KMS-11 (cell line): ENCODE results near the gene MTNR1B.

Experiments
- H2AFZ ChIP-seq: fragments of 200-600 bp; sonication (generic); 2 replicates; pipeline ENCODE4 v1.6.1; 2016; ENCODE audit warnings: antibody characterized with exemption, mixed run types, low read depth
- H3K27ac ChIP-seq: fragments of 200-600 bp; sonication (generic); 2 replicates; pipeline ENCODE4 v1.6.1; 2016; ENCODE audit warnings: mild to moderate bottlenecking, mixed run types
- H3K27me3 ChIP-seq: fragments of 200-600 bp; sonication (generic); 2 replicates; pipeline ENCODE4 v1.6.1; 2017; ENCODE audit warnings: mild to moderate bottlenecking, low read depth, mixed run types, moderate library complexity; ENCODE audit not compliant: insufficient read depth
- H3K36me3 ChIP-seq: fragments of 200-600 bp; sonication (generic); 2 replicates; pipeline ENCODE4 v1.6.1; 2017; ENCODE audit warnings: mild to moderate bottlenecking, mixed run types; ENCODE audit not compliant: insufficient read depth
- H3K4me1 ChIP-seq: fragments of 200-600 bp; sonication (generic); 2 replicates; pipeline ENCODE4 v1.6.1; 2016; ENCODE audit warnings: mild to moderate bottlenecking, low read depth, mixed run types; ENCODE audit not compliant: poor library complexity, severe bottlenecking
- H3K4me2 ChIP-seq: fragments of 200-600 bp; sonication (generic); 2 replicates; pipeline ENCODE4 v1.7.0; 2016; ENCODE audit warnings: mild to moderate bottlenecking, mixed run types
- H3K4me3 ChIP-seq: fragments of 200-600 bp; sonication (generic); IDR thresholded peaks from 2 replicates; pipeline ENCODE4 v1.6.1; 2017; ENCODE audit warnings: low read depth, low read length, mixed read lengths; ENCODE audit not compliant: insufficient read depth
- H3K79me2 ChIP-seq: fragments of 200-600 bp; sonication (generic); 2 replicates; pipeline ENCODE4 v1.6.1; 2016; ENCODE audit warnings: low read depth, mixed run types; ENCODE audit not compliant: insufficient read depth
- H3K9ac ChIP-seq: fragments of 200-600 bp; sonication (generic); 2 replicates; pipeline ENCODE4 v1.6.1; 2016; ENCODE audit warnings: mild to moderate bottlenecking, mixed run types
- H4K20me1 ChIP-seq: fragments of 200-600 bp; sonication (generic); 2 replicates; pipeline ENCODE4 v1.6.1; 2016; ENCODE audit warnings: mild to moderate bottlenecking, mixed run types; ENCODE audit not compliant: insufficient read depth
- TF ChIP-seq, protein P1 (sequence below): fragments of 200-600 bp; sonication (generic); conservative IDR thresholded peaks from 2 replicates; pipeline ENCODE4 v1.6.1; 2017; ENCODE audit warnings: low read depth, mild to moderate bottlenecking, antibody characterized with exemption, low read length, moderate library complexity, mixed read lengths

Gene MTNR1B

DNA sequence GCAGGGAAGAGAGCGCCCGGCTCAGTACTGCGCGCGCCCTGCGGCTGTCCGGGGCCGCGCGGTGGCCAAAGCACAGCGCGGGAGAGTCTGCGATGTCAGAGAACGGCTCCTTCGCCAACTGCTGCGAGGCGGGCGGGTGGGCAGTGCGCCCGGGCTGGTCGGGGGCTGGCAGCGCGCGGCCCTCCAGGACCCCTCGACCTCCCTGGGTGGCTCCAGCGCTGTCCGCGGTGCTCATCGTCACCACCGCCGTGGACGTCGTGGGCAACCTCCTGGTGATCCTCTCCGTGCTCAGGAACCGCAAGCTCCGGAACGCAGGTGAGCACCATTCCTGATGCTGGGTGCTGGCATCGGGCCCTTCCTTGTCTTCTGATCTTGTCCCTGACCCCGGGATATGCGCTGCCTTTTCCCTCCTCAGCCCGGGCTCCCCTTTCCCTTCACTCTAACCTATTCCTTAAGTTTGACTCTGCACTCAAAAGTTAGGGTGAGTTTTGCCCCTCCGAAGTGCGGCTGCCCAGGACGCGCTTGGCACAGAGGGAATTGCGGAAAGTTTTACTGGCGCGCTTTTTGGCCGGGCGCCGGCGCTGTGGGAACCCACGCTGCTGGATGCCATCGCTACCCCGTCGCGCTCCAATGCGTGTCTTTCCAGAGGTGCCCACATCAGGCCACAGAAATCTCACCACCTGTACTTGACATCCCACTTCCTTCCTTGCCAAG, at the start of gene MTNR1B:
MTNR1B (plus strand) TSS at position 18 of the 714 bp plus-strand sequence; CDS start at position 93, 75 bp downstream.
- Histone ChIP-seq H4K20me1 (no peaks in the 10 kb centered on the region), H3K4me1 (no peaks in the 10 kb centered on the region), H3K36me3 (no peaks in the 10 kb centered on the region), H3K4me2 (no peak within 1 kb of the TSS), H3K27ac (no peak within 1 kb of the TSS), H3K4me3 (no peak within 1 kb of the TSS), H3K79me2 (no peaks in the 10 kb centered on the region), H2AFZ (no peak within 1 kb of the TSS), H3K9ac (no peak within 1 kb of the TSS), H3K27me3 (no peaks in the 10 kb centered on the region)
- TF ChIP-seq, protein P1, sequence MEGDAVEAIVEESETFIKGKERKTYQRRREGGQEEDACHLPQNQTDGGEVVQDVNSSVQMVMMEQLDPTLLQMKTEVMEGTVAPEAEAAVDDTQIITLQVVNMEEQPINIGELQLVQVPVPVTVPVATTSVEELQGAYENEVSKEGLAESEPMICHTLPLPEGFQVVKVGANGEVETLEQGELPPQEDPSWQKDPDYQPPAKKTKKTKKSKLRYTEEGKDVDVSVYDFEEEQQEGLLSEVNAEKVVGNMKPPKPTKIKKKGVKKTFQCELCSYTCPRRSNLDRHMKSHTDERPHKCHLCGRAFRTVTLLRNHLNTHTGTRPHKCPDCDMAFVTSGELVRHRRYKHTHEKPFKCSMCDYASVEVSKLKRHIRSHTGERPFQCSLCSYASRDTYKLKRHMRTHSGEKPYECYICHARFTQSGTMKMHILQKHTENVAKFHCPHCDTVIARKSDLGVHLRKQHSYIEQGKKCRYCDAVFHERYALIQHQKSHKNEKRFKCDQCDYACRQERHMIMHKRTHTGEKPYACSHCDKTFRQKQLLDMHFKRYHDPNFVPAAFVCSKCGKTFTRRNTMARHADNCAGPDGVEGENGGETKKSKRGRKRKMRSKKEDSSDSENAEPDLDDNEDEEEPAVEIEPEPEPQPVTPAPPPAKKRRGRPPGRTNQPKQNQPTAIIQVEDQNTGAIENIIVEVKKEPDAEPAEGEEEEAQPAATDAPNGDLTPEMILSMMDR, result no peak

DNA sequence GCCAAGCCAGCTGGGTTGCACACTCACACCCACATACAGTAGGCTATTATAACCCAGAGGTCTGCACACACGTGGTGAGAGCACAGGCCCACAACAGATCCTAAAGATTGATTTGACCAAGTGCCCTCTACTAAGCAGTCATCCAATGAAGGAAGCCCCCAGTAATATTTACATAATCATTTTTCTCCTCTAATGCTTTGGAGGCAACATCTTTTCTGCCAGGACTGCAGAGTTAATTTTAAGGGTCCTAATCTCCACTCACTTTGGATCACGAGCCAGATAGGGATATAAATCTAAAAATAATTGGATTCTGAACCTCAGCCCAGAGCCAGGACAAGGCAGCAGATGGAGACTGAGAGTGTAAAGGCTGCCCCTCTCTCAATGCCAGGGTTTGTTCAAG, 49.1 kb upstream of the MTNR1B start:
- H3K4me1 ChIP-seq, result no peaks in the 10 kb centered on the region
- TF ChIP-seq, protein P1, result no peak

DNA sequence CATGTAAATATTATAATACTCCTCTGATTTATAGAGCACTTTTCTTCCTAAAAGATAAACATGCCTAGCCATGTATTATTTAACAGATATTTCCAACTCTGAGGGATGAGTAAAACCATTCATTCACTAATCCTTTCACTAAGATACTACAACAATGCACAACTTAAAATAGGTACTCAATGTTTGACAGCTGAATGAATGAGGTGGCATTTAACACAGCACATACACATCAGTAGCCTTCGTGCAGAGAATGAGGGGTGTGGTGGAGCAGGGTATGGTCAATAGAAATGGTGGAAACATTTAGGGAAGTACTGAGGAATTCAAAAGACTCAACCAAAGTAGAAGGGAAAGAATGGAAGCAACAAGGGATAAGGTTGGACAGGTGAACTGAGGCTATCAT, 46.7 kb upstream of the MTNR1B start:
- H3K4me3 ChIP-seq, result no peak overlapping the region
- H3K79me2 ChIP-seq, result no peaks in the 10 kb centered on the region
- H3K36me3 ChIP-seq, result no peaks in the 10 kb centered on the region
- no peaks in the 10 kb centered on the region for H4K20me1 ChIP-seq
- TF ChIP-seq, protein P1, result no peak
- no peak overlapping the region for H2AFZ ChIP-seq
- H3K4me1 ChIP-seq, result no peaks in the 10 kb centered on the region
- H3K27ac ChIP-seq, result no peak overlapping the region
- no peak overlapping the region for H3K4me2 ChIP-seq
- no peaks in the 10 kb centered on the region for H3K27me3 ChIP-seq
- no peak overlapping the region for H3K9ac ChIP-seq

More for the DNA sequence above, 49.1 kb upstream of the MTNR1B start:
- Histone ChIP-seq H3K79me2 (no peaks in the 10 kb centered on the region), H3K4me3 (no peak overlapping the region), H3K27me3 (no peaks in the 10 kb centered on the region), H3K27ac (no peak overlapping the region), H3K9ac (no peak overlapping the region), H3K4me2 (no peak overlapping the region), H3K36me3 (no peaks in the 10 kb centered on the region), H4K20me1 (no peaks in the 10 kb centered on the region), H2AFZ (no peak overlapping the region)

DNA sequence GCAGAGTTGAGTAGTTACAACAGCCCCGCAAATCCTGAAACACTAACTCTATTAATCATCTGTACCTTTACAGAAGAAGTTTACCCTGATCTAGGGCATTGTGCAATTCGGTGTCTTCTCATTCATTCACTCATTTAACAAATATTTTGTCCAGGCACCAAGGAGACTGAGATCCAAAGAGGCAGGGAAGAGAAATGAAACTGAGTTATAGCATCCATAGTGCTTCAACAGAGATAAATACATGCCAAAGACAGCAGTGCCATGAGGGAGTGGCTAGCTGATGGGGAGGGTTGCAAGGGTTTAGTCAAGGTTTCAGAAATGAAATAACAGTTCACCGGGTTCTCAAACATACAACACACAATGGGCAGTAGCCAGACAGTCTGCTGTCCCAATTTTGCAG, 40.2 kb upstream of the MTNR1B start:
- no peak overlapping the region for H3K4me3 ChIP-seq
- TF ChIP-seq, protein P1, result no peak
- H3K36me3 ChIP-seq, result no peaks in the 10 kb centered on the region
- H3K9ac ChIP-seq, result no peak overlapping the region
- H2AFZ ChIP-seq, result no peak overlapping the region
- no peak overlapping the region for H3K27ac ChIP-seq
- H3K4me1 ChIP-seq, result no peaks in the 10 kb centered on the region
- no peak overlapping the region for H3K4me2 ChIP-seq
- H3K79me2 ChIP-seq, result no peaks in the 10 kb centered on the region
- no peaks in the 10 kb centered on the region for H3K27me3 ChIP-seq
- H4K20me1 ChIP-seq, result no peaks in the 10 kb centered on the region
